ENCODE measurements around the gene ARHGAP22. TPM values are rescaled to one million over a fixed set of nuclear protein-coding genes. Genes with fewer than 3 reads are reported as not detected.

ARHGAP22 gene
- total RNA-seq, 1 donor: 45.6 TPM

GRCh38 chr10:48550071-48550691 is 54.7 kb downstream of the ARHGAP22 start:
- TF ChIP-seq CTCF (IDR thresholded peaks at IDR 0.05; ENCODE audit: extremely low read depth, low read depth, low read length): no peak
- Histone ChIP-seq H2AFZ (ENCODE audit: low read length) (no peak overlapping the region), H3K27me3 (ENCODE audit: insufficient read depth, low read length) (no peaks in the 10 kb centered on the region), H3K4me1 (ENCODE audit: insufficient read depth, low read length) (peaks cover 5% of the 10 kb centered on the region), H3K4me2 (ENCODE audit: insufficient read depth, low read length) (no peak overlapping the region), H3K27ac (ENCODE audit: low read depth, low read length) (no peak overlapping the region), H4K20me1 (ENCODE audit: insufficient read depth, low read length) (peaks cover 10% of the 10 kb centered on the region), H3K36me3 (ENCODE audit: insufficient read depth, low read length) (peaks cover 79% of the 10 kb centered on the region), H3K9me3 (ENCODE audit: low read depth, low read length) (no peaks in the 10 kb centered on the region), H3K4me3 (ENCODE audit: insufficient read depth, low read length) (no peak overlapping the region), H3K79me2 (ENCODE audit: insufficient read depth, low read length) (peaks cover 98% of the 10 kb centered on the region)
- no peak for DNase-seq (ENCODE audit: insufficient read length, low spot score, missing footprints)

- Histone ChIP-seq H2AFZ (ENCODE audit: low read length) (no peak overlapping the region), H3K4me2 (ENCODE audit: insufficient read depth, low read length) (no peak overlapping the region), H3K9me3 (ENCODE audit: low read depth, low read length) (no peaks in the 10 kb centered on the region), H4K20me1 (ENCODE audit: insufficient read depth, low read length) (peaks cover 10% of the 10 kb centered on the region), H3K36me3 (ENCODE audit: insufficient read depth, low read length) (peaks cover 69% of the 10 kb centered on the region), H3K4me1 (ENCODE audit: insufficient read depth, low read length) (peaks cover 5% of the 10 kb centered on the region), H3K27me3 (ENCODE audit: insufficient read depth, low read length) (no peaks in the 10 kb centered on the region), H3K4me3 (ENCODE audit: insufficient read depth, low read length) (no peak overlapping the region), H3K79me2 (ENCODE audit: insufficient read depth, low read length) (peaks cover 92% of the 10 kb centered on the region), H3K27ac (ENCODE audit: low read depth, low read length) (no peak overlapping the region)
- no peak for TF ChIP-seq CTCF (IDR thresholded peaks at IDR 0.05; ENCODE audit: extremely low read depth, low read depth, low read length)
- no peak for DNase-seq (ENCODE audit: insufficient read length, low spot score, missing footprints)
Measured at GRCh38 chr10:48549236-48549635, 55.6 kb downstream of the ARHGAP22 start.

- Histone ChIP-seq H3K4me2 (ENCODE audit: insufficient read depth, low read length) (no peak overlapping the region), H3K4me3 (ENCODE audit: insufficient read depth, low read length) (no peak overlapping the region), H4K20me1 (ENCODE audit: insufficient read depth, low read length) (peaks cover 10% of the 10 kb centered on the region), H3K27ac (ENCODE audit: low read depth, low read length) (no peak overlapping the region), H3K79me2 (ENCODE audit: insufficient read depth, low read length) (peaks cover 89% of the 10 kb centered on the region), H2AFZ (ENCODE audit: low read length) (no peak overlapping the region), H3K4me1 (ENCODE audit: insufficient read depth, low read length) (peaks cover 5% of the 10 kb centered on the region), H3K9me3 (ENCODE audit: low read depth, low read length) (no peaks in the 10 kb centered on the region), H3K27me3 (ENCODE audit: insufficient read depth, low read length) (no peaks in the 10 kb centered on the region), H3K36me3 (ENCODE audit: insufficient read depth, low read length) (peaks cover 64% of the 10 kb centered on the region)
- TF ChIP-seq CTCF (IDR thresholded peaks at IDR 0.05; ENCODE audit: extremely low read depth, low read depth, low read length): no peak
- no peak for DNase-seq (ENCODE audit: insufficient read length, low spot score, missing footprints)
Measured at GRCh38 chr10:48548531-48549135, 56.2 kb downstream of the ARHGAP22 start.

- no peaks in the 10 kb centered on the region for H3K27me3 ChIP-seq (ENCODE audit: insufficient read depth, low read length)
- peaks cover 82% of the 10 kb centered on the region for H3K79me2 ChIP-seq (ENCODE audit: insufficient read depth, low read length)
- no peak overlapping the region for H3K4me3 ChIP-seq (ENCODE audit: insufficient read depth, low read length)
- H3K4me2 ChIP-seq (ENCODE audit: insufficient read depth, low read length): no peak overlapping the region
- TF ChIP-seq CTCF (IDR thresholded peaks at IDR 0.05; ENCODE audit: extremely low read depth, low read depth, low read length): no peak
- no peak overlapping the region for H3K27ac ChIP-seq (ENCODE audit: low read depth, low read length)
- DNase-seq (ENCODE audit: insufficient read length, low spot score, missing footprints): no peak
- H2AFZ ChIP-seq (ENCODE audit: low read length): no peak overlapping the region
- H3K9me3 ChIP-seq (ENCODE audit: low read depth, low read length): no peaks in the 10 kb centered on the region
- H3K36me3 ChIP-seq (ENCODE audit: insufficient read depth, low read length): peaks cover 58% of the 10 kb centered on the region
- H3K4me1 ChIP-seq (ENCODE audit: insufficient read depth, low read length): peaks cover 5% of the 10 kb centered on the region
- peaks cover 10% of the 10 kb centered on the region for H4K20me1 ChIP-seq (ENCODE audit: insufficient read depth, low read length)
Measured at GRCh38 chr10:48547981-48548380, 56.9 kb downstream of the ARHGAP22 start.
